Immature natural killer cell (primary cell): ENCODE measurements around the gene XPR1. TPM values are rescaled to one million over a fixed set of nuclear protein-coding genes. Genes with fewer than 3 reads are reported as not detected.

ENCODE experiments used
- DNase-seq, 3 donors: peaks; one replicate each; pipeline ENCODE4 v3.0.0; 2022; ENCODE audit warnings: mixed read lengths in 1 of 3
- H3K27ac Mint-ChIP-seq, 6 donors: one replicate each; pipeline ENCODE4 v1.8.0; 2020; ENCODE audit warnings: mixed read lengths in 6 of 6, mild to moderate bottlenecking in 5 of 6, inconsistent platforms in 4 of 6, moderate library complexity in 3 of 6
- H3K27me3 Mint-ChIP-seq, 3 donors: one replicate each; pipeline ENCODE4 v1.8.0; 2020 to 2021; ENCODE audit warnings: low read depth in 3 of 3, mild to moderate bottlenecking in 3 of 3, mixed read lengths in 3 of 3, moderate library complexity in 3 of 3, inconsistent platforms in 1 of 3
- H3K36me3 Mint-ChIP-seq, 3 donors: one replicate each; pipeline ENCODE4 v1.8.0; 2020; ENCODE audit warnings: mixed read lengths in 3 of 3, inconsistent platforms in 2 of 3, mild to moderate bottlenecking in 2 of 3
- H3K4me1 Mint-ChIP-seq, 2 donors: one replicate each; pipeline ENCODE4 v1.8.0; 2020; ENCODE audit warnings: inconsistent platforms in 2 of 2, mild to moderate bottlenecking in 2 of 2, mixed read lengths in 2 of 2, moderate library complexity in 1 of 2
- H3K4me3 Mint-ChIP-seq, 5 donors: one replicate each; pipeline ENCODE4 v1.8.0; 2020; ENCODE audit warnings: mild to moderate bottlenecking in 5 of 5, mixed read lengths in 5 of 5, inconsistent platforms in 3 of 5, moderate library complexity in 3 of 5
- H3K9me3 Mint-ChIP-seq, 6 donors: one replicate each; pipeline ENCODE4 v1.8.0; 2020; ENCODE audit warnings: mild to moderate bottlenecking in 6 of 6, mixed read lengths in 6 of 6, inconsistent platforms in 4 of 6, moderate library complexity in 3 of 6
- polyA plus RNA-seq, 3 donors: library from polyadenylated mRNA; unstranded; fragments of 300-500 nt; fragmentation: Illumina TruSeq; gene quantifications; one replicate each; pipeline ENCODE4 v1.2.3, GENCODE V29; 2021

XPR1 gene
- polyA plus RNA-seq, 3 donors from 2014 or later: 4.3 to 7.1 (median 6.8) TPM

DNA sequence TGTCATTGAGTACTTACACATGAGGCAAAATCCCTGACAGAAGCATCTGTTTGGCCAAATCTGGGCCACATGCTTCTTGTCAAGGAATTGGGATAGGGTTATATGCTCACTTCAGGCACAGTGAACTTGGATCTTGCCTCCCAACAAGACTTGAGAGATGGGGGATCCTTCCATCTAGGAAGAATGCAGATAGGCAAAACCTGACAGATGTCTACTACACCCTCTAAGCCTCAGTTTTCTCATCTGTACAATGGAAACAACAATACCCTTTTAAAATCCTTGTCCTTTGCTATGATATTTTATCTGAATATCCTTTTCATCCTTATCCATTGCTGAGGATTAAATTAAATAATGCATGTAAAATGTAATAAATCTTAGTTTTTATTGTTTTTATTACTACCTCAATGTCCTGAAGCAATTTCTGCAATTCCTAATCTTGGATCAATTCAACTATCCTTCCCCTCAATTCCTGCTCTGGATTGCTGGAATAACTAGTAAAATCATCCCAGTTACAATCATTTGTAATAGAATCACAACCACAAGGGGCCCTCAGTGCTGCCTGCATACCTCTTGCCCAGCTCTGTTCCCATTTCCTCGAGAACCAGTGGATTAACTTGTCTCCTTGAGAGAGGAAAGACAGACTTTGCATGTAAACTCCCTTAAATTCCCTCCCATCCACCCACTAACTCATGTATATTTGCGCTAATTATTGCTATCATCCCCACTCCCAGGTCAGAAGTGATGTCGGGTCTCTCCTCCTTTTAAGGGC is 8.1 kb upstream of the XPR1 start:
- H3K36me3 Mint-ChIP-seq: no peaks in the 10 kb centered on the region
- H3K4me1 Mint-ChIP-seq: no peaks in the 10 kb centered on the region
- H3K27ac Mint-ChIP-seq: no peak overlapping the region
- H3K4me3 Mint-ChIP-seq: no peak overlapping the region
- DNase-seq: no peak
- peaks cover 2 to 6% (median 3%) of the 10 kb centered on the region in 3 donors for H3K27me3 Mint-ChIP-seq
- no peaks in the 10 kb centered on the region for H3K9me3 Mint-ChIP-seq

- Mint-ChIP-seq H3K36me3 (no peaks in the 10 kb centered on the region), H3K4me1 (peaks cover 2 to 5% of the 10 kb centered on the region in 2 donors), H3K9me3 (no peaks in the 10 kb centered on the region), H3K27ac (no peak overlapping the region), H3K27me3 (peaks cover 4 to 6% (median 6%) of the 10 kb centered on the region in 3 donors), H3K4me3 (no peak overlapping the region)
- DNase-seq: no peak
These were observed 5.1 kb upstream of the XPR1 start for GRCh38 chr1:180626711-180627110.

DNA sequence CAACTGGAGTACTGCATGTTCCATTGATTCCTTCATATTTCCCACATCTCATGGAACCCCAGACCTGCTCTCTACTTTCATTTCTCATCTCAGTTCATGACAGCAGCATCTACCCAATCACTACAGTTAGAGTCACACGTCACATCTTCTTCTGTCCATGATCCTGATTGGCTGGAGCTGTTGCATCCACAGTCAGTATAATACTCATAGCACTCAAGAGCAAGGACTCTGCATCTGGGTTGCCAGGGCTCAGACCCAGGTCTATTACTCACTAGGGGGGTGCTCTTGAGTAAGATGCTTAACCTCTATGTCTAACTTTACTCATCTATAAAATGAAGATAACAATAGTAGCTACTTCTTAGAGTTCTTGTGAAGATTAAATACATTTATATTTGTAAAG is 4.4 kb upstream of the XPR1 start:
- no peaks in the 10 kb centered on the region for H3K36me3 Mint-ChIP-seq
- H3K27me3 Mint-ChIP-seq: peaks cover 4 to 8% (median 6%) of the 10 kb centered on the region in 3 donors
- DNase-seq: no peak
- H3K9me3 Mint-ChIP-seq: no peaks in the 10 kb centered on the region
- H3K27ac Mint-ChIP-seq: no peak overlapping the region
- H3K4me1 Mint-ChIP-seq: peaks cover 2 to 6% of the 10 kb centered on the region in 2 donors
- no peak overlapping the region for H3K4me3 Mint-ChIP-seq

- H3K36me3 Mint-ChIP-seq: no peaks in the 10 kb centered on the region
- no peaks in the 10 kb centered on the region for H3K9me3 Mint-ChIP-seq
- H3K4me1 Mint-ChIP-seq: peaks cover 2 to 6% of the 10 kb centered on the region in 2 donors
- H3K27ac Mint-ChIP-seq: no peak overlapping the region
- no peak overlapping the region for H3K4me3 Mint-ChIP-seq
- no peak for DNase-seq
- peaks cover 4 to 8% (median 6%) of the 10 kb centered on the region in 3 donors for H3K27me3 Mint-ChIP-seq
These were observed 3.2 kb upstream of the XPR1 start for GRCh38 chr1:180628646-180629045.

- DNase-seq: no peak
These were observed 1.2 kb upstream of the XPR1 start for GRCh38 chr1:180630408-180631193.

DNA sequence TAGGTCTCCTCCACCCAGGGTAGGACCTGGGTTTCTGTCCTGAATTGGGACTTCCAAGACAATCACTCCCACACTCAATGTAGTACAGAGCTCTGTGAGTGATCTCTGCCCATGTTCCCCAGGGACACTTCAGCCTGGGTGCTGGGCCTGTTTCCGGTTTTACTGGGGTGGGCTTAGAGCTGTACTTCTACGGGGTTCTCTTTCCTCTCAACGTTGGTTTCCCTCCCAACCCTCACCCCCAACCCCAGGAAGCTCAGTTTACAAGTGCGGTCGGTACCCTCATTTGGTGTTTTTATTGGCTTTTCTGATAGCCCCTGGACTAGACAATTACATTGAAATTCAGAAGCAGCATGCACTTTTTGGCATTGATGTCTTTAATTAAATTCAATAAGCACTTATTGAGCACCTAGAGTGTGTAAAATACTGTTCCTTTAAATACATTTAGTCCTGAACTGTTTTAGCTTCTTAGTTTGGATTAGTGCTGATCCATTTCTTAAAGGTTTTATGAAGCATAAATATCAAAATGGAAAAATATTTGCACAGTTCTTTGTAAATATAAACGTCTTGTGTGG is 542 bp upstream of the XPR1 start:
- no peak for DNase-seq
- H3K4me1 Mint-ChIP-seq: peaks cover 2 to 6% of the 10 kb centered on the region in 2 donors
- H3K36me3 Mint-ChIP-seq: no peaks in the 10 kb centered on the region
- no peak overlapping the region for H3K4me3 Mint-ChIP-seq
- peak overlapping the region in 4 of 6 donors; percentile 87 to 94 (median 90) for H3K27ac Mint-ChIP-seq
- H3K27me3 Mint-ChIP-seq: peaks cover 0 to 5% (median 2%) of the 10 kb centered on the region in 3 donors
- no peaks in the 10 kb centered on the region for H3K9me3 Mint-ChIP-seq

More at GRCh38 chr1:180630408-180631193, 1.2 kb upstream of the XPR1 start:
- H3K4me3 Mint-ChIP-seq: no peak overlapping the region
- H3K27me3 Mint-ChIP-seq: peaks cover 2 to 5% (median 2%) of the 10 kb centered on the region in 3 donors
- H3K36me3 Mint-ChIP-seq: no peaks in the 10 kb centered on the region
- H3K27ac Mint-ChIP-seq: peak overlapping the region in 3 of 6 donors; percentile 36 to 47 (median 43)
- no peaks in the 10 kb centered on the region for H3K9me3 Mint-ChIP-seq
- H3K4me1 Mint-ChIP-seq: peaks cover 2 to 6% of the 10 kb centered on the region in 2 donors

- Mint-ChIP-seq H3K4me1 (peaks cover 2 to 6% of the 10 kb centered on the region in 2 donors), H3K27me3 (peaks cover 0 to 5% (median 2%) of the 10 kb centered on the region in 3 donors), H3K4me3 (no peak overlapping the region), H3K36me3 (peaks cover 0 to 4% (median 0%) of the 10 kb centered on the region in 3 donors), H3K27ac (peak overlapping the region in 4 of 6 donors; percentile 87 to 94 (median 90)), H3K9me3 (no peaks in the 10 kb centered on the region)
- peak in 1 of 3 donors; percentile 72 for DNase-seq
These were observed 669 bp downstream of the XPR1 start for GRCh38 chr1:180632326-180633056.

DNA sequence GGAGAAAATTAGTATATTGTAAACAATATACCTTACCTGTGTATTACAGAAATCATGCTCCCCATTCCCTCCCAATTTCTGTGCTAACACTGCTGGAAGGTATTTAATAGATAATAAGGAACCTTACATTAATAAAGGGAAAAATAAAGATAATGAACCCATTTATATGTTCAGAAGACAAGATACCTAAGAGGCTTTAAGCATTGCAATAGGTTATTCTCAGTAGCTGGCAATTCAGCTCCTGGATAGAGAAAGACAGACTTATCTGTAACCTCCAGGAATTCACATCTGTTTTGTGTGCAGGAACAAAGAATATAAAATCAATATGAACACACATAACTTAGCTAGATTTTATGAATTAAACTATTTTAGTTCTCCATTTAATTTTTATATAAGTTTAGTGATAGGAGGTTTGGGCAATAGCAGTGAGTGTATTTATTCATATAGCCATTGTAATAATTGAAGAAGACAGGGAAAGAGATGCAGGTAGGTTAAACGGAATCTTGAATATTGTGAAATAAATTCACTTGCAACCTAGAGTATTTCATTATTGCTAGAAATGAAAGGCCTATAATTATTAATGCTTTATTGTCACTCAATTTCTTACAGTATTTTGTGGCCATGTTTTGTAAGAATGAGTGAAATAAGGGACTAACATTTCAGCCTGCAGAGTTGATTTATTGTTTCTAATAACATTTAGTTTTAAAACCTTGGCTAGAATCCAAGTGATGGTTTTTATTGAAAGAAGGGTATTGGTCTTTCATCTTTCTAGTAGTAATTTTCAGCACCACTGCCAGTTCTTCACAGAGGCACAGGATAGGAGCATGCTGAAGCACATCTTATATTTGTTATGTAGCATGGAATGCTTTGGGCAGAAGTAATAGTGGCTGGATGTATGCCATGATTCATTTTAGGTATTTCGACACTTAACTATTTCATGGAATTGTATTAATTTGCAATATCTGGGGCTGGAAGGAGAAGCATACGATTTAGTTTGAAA is 1.5 kb downstream of the XPR1 start:
- H3K27ac Mint-ChIP-seq: no peak overlapping the region
- peaks cover 0 to 5% (median 2%) of the 10 kb centered on the region in 3 donors for H3K27me3 Mint-ChIP-seq
- no peaks in the 10 kb centered on the region for H3K9me3 Mint-ChIP-seq
- H3K4me1 Mint-ChIP-seq: peaks cover 2 to 6% of the 10 kb centered on the region in 2 donors
- DNase-seq: no peak
- no peak overlapping the region for H3K4me3 Mint-ChIP-seq
- peaks cover 0 to 4% (median 0%) of the 10 kb centered on the region in 3 donors for H3K36me3 Mint-ChIP-seq

DNA sequence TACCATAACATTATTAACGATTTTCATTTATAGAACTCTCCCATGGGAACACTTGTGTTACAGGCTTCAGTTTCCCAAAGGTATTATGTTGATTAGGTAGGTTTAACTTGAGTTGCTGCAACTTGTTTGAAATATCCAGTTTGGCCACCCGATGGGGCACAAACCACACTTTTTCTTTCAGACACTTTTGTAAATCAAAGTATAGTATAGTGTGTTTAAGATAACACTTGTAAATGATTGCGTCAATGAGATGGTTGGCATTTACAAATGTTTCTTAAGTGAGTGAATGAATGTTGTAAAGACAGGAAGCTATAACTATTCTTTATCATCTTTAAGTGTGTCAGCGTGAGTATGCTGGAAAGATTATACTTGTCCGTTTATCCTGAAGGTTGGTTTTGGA is 4.3 kb downstream of the XPR1 start:
- Mint-ChIP-seq H3K27ac (no peak overlapping the region), H3K9me3 (no peaks in the 10 kb centered on the region), H3K4me3 (no peak overlapping the region), H3K4me1 (peaks cover 2 to 6% of the 10 kb centered on the region in 2 donors), H3K36me3 (peaks cover 0 to 4% (median 0%) of the 10 kb centered on the region in 3 donors), H3K27me3 (peaks cover 0 to 2% (median 2%) of the 10 kb centered on the region in 3 donors)
- no peak for DNase-seq

DNA sequence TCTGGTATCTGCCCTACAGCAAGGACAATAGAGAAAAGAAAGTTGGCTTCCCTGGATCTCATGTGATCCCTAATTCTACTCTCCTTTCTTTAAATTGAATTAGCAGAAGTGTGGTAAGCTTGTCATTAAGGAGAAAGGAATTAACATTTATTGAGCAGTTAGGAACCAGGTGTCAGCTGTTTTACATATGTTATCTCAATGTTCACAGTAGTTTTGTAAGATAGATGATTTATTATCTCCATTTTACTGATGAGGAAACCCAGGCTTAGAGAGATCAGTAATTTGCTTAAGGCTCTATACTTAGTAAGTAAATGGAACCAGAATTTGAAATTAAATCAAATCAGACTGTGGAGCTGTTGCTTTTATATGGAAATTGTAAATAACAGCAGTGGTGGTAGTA is 8.0 kb downstream of the XPR1 start:
- Mint-ChIP-seq H3K4me3 (no peak overlapping the region), H3K36me3 (peaks cover 0 to 4% (median 0%) of the 10 kb centered on the region in 3 donors), H3K27ac (no peak overlapping the region), H3K9me3 (no peaks in the 10 kb centered on the region), H3K27me3 (no peaks in the 10 kb centered on the region), H3K4me1 (peaks cover 0 to 4% of the 10 kb centered on the region in 2 donors)
- no peak for DNase-seq

DNA sequence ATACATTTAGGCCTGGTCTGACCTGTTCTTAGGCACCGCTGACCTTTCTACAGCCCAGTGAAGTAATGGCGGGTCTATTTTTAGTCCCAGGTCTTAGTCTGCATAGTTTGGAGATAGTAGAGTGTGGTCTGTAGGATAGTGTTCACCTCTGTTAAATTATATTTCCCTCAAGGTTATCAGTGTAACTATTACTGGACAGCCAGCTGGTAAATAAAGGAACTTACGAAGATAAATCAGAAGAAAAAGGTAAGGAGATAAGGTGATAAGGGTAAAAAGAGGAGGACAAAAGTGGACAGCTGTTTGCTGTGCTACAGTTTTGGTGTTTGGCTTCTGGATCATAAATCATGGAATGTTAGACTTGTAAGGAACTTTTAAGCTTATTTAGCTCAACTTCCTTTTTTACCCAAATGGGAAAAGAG is 8.7 kb downstream of the XPR1 start:
- DNase-seq: no peak
- Mint-ChIP-seq H3K36me3 (peaks cover 0 to 4% (median 0%) of the 10 kb centered on the region in 3 donors), H3K27ac (no peak overlapping the region), H3K27me3 (no peaks in the 10 kb centered on the region), H3K4me3 (no peak overlapping the region), H3K4me1 (peaks cover 0 to 4% of the 10 kb centered on the region in 2 donors), H3K9me3 (no peaks in the 10 kb centered on the region)

DNA sequence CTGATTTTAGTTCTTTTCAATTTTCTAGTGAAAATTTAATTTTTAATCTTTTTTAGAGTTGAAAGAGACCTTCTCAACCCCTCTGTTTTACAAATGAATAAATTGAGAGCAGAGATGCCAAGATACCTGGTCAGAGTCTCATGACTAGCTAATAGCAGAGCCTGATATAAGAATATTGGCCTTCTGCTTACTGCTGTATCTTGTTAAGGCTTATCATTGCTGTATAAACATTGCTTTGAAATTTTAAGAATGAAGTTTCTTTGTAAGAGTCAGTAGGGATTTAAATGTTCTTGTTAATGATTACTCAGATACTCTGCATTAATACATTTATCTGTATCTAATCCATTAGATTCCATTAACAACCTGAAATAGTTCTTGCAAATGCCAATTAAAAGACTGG is 9.8 kb downstream of the XPR1 start:
- no peaks in the 10 kb centered on the region for H3K9me3 Mint-ChIP-seq
- H3K4me3 Mint-ChIP-seq: no peak overlapping the region
- no peak overlapping the region for H3K27ac Mint-ChIP-seq
- H3K27me3 Mint-ChIP-seq: no peaks in the 10 kb centered on the region
- H3K4me1 Mint-ChIP-seq: peaks cover 0 to 4% of the 10 kb centered on the region in 2 donors
- peaks cover 0 to under 1% (median 0%) of the 10 kb centered on the region in 3 donors for H3K36me3 Mint-ChIP-seq
- no peak for DNase-seq
